Measurements from ENCODE around the gene AGBL3.

- TF ChIP-seq EP300 (IDR thresholded peaks at IDR 0.05; ENCODE audit: low read depth) (no peak), CTCF (IDR thresholded peaks at IDR 0.05) (no peak)
Measured at GRCh38 chr7:134992626-134993179, 6.4 kb downstream of the AGBL3 start.

All from transverse colon (tissue), 3 donors.